GM12865 (cell line): ENCODE results near the gene FSHR.

ENCODE experiments used
- DNase-seq: peaks from one replicate; pipeline ENCODE4 v3.0.0; 2010; ENCODE audit warnings: low read depth
- H3K4me3 ChIP-seq: 2 replicates; pipeline ENCODE4 v1.5.1; 2011; ENCODE audit warnings: mild to moderate bottlenecking, low read depth, low read length, control low read depth
- CTCF ChIP-seq: IDR thresholded peaks from 2 replicates; pipeline ENCODE4 v1.5.1; 2011; ENCODE audit warnings: low read length, control low read depth, low read depth, inconsistent platforms; ENCODE audit not compliant: insufficient read depth; ENCODE audit errors: missing control alignments

The FSHR gene

GRCh38 chr2:49162151-49162550 is 7.8 kb upstream of the FSHR start:
- no peak overlapping the region for H3K4me3 ChIP-seq
- TF ChIP-seq CTCF: no peak
- DNase-seq: no peak

- DNase-seq: no peak
- TF ChIP-seq CTCF: no peak
- no peak overlapping the region for H3K4me3 ChIP-seq
These were observed 576 bp upstream of the FSHR start for GRCh38 chr2:49154891-49155290.

- no peak for TF ChIP-seq CTCF
- no peak for DNase-seq
- no peak overlapping the region for H3K4me3 ChIP-seq
These were observed 1.1 kb downstream of the FSHR start for GRCh38 chr2:49153252-49153651.

GRCh38 chr2:49152824-49153223 is 1.5 kb downstream of the FSHR start:
- no peak for TF ChIP-seq CTCF
- no peak for DNase-seq
- H3K4me3 ChIP-seq: no peak overlapping the region

GRCh38 chr2:49146401-49146800 is 7.9 kb downstream of the FSHR start:
- no peak overlapping the region for H3K4me3 ChIP-seq
- TF ChIP-seq CTCF: no peak
- no peak for DNase-seq

- H3K4me3 ChIP-seq: no peak overlapping the region
- DNase-seq: no peak
- no peak for TF ChIP-seq CTCF
These were observed 22.5 kb downstream of the FSHR start for GRCh38 chr2:49131801-49132200.

- DNase-seq: peak; percentile 29
- H3K4me3 ChIP-seq: no peak overlapping the region
- TF ChIP-seq CTCF: no peak
These were observed 25.3 kb downstream of the FSHR start for GRCh38 chr2:49129034-49129433.
